ENCODE measurements around the gene TERC. TPM values are rescaled to one million over a fixed set of nuclear protein-coding genes. Genes with fewer than 3 reads are reported as not detected.
"Not testable (repeated sequence)": the region's sequence is repeated elsewhere in the genome, so short reads cannot be mapped to it uniquely, and the experiment has no call there.

Gene TERC
- total RNA-seq, 4 donors from 2014 or later: 69.6 to 342 (median 107) TPM

GRCh38 chr3:169739067-169739466 is 25.8 kb downstream of the TERC start:
- TF ChIP-seq POLR2A (IDR thresholded peaks at IDR 0.05): no peak
- TF ChIP-seq, protein P1, sequence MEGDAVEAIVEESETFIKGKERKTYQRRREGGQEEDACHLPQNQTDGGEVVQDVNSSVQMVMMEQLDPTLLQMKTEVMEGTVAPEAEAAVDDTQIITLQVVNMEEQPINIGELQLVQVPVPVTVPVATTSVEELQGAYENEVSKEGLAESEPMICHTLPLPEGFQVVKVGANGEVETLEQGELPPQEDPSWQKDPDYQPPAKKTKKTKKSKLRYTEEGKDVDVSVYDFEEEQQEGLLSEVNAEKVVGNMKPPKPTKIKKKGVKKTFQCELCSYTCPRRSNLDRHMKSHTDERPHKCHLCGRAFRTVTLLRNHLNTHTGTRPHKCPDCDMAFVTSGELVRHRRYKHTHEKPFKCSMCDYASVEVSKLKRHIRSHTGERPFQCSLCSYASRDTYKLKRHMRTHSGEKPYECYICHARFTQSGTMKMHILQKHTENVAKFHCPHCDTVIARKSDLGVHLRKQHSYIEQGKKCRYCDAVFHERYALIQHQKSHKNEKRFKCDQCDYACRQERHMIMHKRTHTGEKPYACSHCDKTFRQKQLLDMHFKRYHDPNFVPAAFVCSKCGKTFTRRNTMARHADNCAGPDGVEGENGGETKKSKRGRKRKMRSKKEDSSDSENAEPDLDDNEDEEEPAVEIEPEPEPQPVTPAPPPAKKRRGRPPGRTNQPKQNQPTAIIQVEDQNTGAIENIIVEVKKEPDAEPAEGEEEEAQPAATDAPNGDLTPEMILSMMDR (IDR thresholded peaks at IDR 0.05): no peak
- intact Hi-C loops (cut with DNase I; ENCODE audit: low total_unique reads): no loop called here
- H3K4me3 ChIP-seq (ENCODE audit: low read depth, poor library complexity, severe bottlenecking): no peak overlapping the region
- DNase-seq (ENCODE audit: low spot score in 2 of 2): no peak
- WGBS, 2 donors: 53 to 56% methylated on average over 2 of the region's 2 CpGs

DNA sequence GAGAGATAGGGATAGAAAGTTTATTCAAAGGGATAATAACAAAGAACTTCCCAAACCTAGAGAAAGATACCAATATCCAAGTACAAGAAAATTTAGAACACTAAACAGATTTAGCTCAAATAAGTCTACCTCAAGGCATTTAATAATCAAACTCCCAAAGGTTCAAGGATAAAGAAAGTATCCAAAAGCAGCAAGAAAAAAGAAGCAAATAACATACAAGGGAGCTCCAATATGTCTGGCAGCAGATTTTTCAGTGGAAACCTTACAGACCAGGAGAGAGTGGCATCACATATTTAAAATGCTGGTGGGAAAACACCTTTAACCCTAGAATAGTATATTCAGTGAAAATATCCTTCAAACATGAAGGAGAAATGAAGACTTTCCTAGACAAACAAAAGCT is 33.0 kb downstream of the TERC start:
- H3K4me3 ChIP-seq (ENCODE audit: low read depth, poor library complexity, severe bottlenecking); DNase-seq (ENCODE audit: low spot score in 2 of 2); intact Hi-C loops (cut with DNase I; ENCODE audit: low total_unique reads): not testable (repeated sequence)

- no peak for DNase-seq (ENCODE audit: low spot score in 2 of 2)
- TF ChIP-seq, protein P1 (IDR thresholded peaks at IDR 0.05): no peak
- TF ChIP-seq POLR2A (IDR thresholded peaks at IDR 0.05): no peak
- intact Hi-C loops (cut with DNase I; ENCODE audit: low total_unique reads): no loop called here
- H3K4me3 ChIP-seq (ENCODE audit: low read depth, poor library complexity, severe bottlenecking): no peak overlapping the region
Observed at GRCh38 chr3:169722724-169723123, 42.1 kb downstream of the TERC start.

DNA sequence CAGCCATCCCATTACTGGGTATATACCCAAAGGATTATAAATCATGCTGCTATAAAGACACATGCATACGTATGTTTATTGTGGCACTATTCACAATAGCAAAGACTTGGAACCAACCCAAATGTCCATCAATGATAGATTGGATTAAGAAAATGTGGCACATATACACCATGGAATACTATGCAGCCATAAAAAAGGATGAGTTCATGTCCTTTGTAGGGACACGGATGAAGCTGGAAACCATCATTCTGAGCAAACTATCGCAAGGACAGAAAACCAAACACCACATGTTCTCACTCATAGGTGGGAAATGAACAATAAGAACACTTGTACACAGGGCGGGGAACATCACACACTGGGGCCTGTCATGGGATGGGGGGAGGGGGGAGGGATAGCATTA is 46.4 kb downstream of the TERC start:
- intact Hi-C loops (cut with DNase I; ENCODE audit: low total_unique reads); H3K4me3 ChIP-seq (ENCODE audit: low read depth, poor library complexity, severe bottlenecking); DNase-seq (ENCODE audit: low spot score in 2 of 2): not testable (repeated sequence)
- 88 to 98% methylated on average over 4 of the region's 4 CpGs for WGBS, 2 donors

Other genes with a start within 250 kb of the TERC start
- 1 to 10 TPM; 3.9 to 8.2 (median 5.5) TPM for gene MECOM, start 101.3 kb downstream of the TERC start, total RNA-seq
- gene ACTRT3, start 4.5 kb upstream of the TERC start, total RNA-seq: under 1 TPM; 0.19 to 0.65 (median 0.26) TPM
- gene MYNN, start 8.3 kb upstream of the TERC start, total RNA-seq: 10 to 100 TPM; 13.2 to 16.6 (median 14.8) TPM
- gene LRRIQ4, start 47.8 kb upstream of the TERC start, total RNA-seq: not detected
- gene LRRC34, start 47.8 kb upstream of the TERC start, total RNA-seq: 1 to 10 TPM in 1 of 4 donors, under 1 TPM in 2, not detected in 1; 0.34 to 1.8 (median 0.34) TPM
- not detected for gene LRRC31, start 104.9 kb upstream of the TERC start, total RNA-seq
- gene SAMD7, start 146.5 kb upstream of the TERC start, total RNA-seq: not detected
- gene SEC62, start 201.7 kb upstream of the TERC start, total RNA-seq: 10 to 100 TPM; 16.5 to 28.8 (median 22.8) TPM